Right lobe of liver (tissue), 6 donors: ENCODE measurements around the gene TFF1. TPM values are rescaled to one million over a fixed set of nuclear protein-coding genes. Genes with fewer than 3 reads are reported as not detected.

ENCODE experiments used
- ATAC-seq, 4 donors: fragments of 200-7000 bp; cut with Tn5 transposase; one replicate each; pipeline ENCODE4 v1.9.1; 2020; ENCODE audit warnings: mild to moderate bottlenecking in 4 of 4, moderate library complexity in 4 of 4
- DNase-seq, 3 donors: peaks; one replicate each; pipeline ENCODE4 v3.0.0-alpha.2; 2020
- H3K27ac ChIP-seq, 3 donors: fragments of 200-600 bp; one replicate each; pipeline ENCODE4 v1.8.0; 2022
- H3K27me3 ChIP-seq, 2 donors: fragments of 200-600 bp; one replicate each; pipeline ENCODE4 v1.8.0; 2022
- H3K36me3 ChIP-seq, 4 donors: fragments of 200-600 bp; sonication (generic) in 1 of 4; one replicate each; pipeline versions ENCODE4 v1.5.1 to v1.8.0; 2017 to 2022; ENCODE audit warnings: control low read depth in 1 of 4
- H3K4me1 ChIP-seq, 4 donors: fragments of 200-600 bp; sonication (generic) in 1 of 4; one replicate each; pipeline versions ENCODE4 v1.5.1 to v1.8.0; 2017 to 2022; ENCODE audit warnings: control low read depth in 1 of 4
- H3K4me3 ChIP-seq, 3 donors: fragments of 200-600 bp; one replicate each; pipeline ENCODE4 v1.8.0; 2022
- H3K9me3 ChIP-seq, 4 donors: fragments of 200-600 bp; sonication (generic) in 1 of 4; one replicate each; pipeline versions ENCODE4 v1.5.1 to v1.8.0; 2017 to 2022; ENCODE audit warnings: control low read depth in 1 of 4
- CTCF ChIP-seq, 4 donors: fragments of 200-600 bp in 3 of 4; fragments of 450-650 bp in 1 of 4; IDR thresholded peaks; one replicate each; pipeline versions ENCODE4 v1.5.1 to v1.8.0; 2016 to 2022; ENCODE audit warnings: antibody characterized with exemption in 4 of 4, mild to moderate bottlenecking in 2 of 4
- POLR2A ChIP-seq: fragments of 450-650 bp; IDR thresholded peaks from one replicate; pipeline ENCODE4 v1.6.1; 2017; ENCODE audit warnings: antibody characterized with exemption, mild to moderate bottlenecking
- WGBS: methylation state at CpG from one replicate; pipeline ENCODE4 v1.1.6; 2018; ENCODE audit warnings: low coverage, low lambda C conversion rate; ENCODE audit not compliant: insufficient coverage; ENCODE audit errors: missing lambda C conversion rate; 5-methylcytosine and 5-hydroxymethylcytosine counted together
- intact Hi-C, 2 donors: fragments of 100-400 bp; cut with DNase I; formaldehyde crosslinking; loops; one replicate each; pipeline versions ENCODE4 v1.11.2 to v1.14.1; 2022
- total RNA-seq, 6 experiments: library from RNA; depleted of rRNA in 2 of 6; stranded (reverse); fragments of >200 nt in 2 of 6; fragmentation: NEBNext Ultra II Directional in 3 of 6; extraction: Animal tissue kit (Norgen Biotek cat#: 25700) in 3 of 6; gene quantifications; one replicate each; pipeline versions ENCODE4 v1.1.0 to v1.2.4, GENCODE V29; 2016 to 2023
- donor health status: DM: no; HTN: yes; CAD: no.
- donor health status: DM: no; HTN: no; CAD: no.
- donor health status: DM: no; HTN: no; CAD: no.
- donor health status: DM: no; HTN: yes; CAD: no.
- donor health status: DM: no; HTN: yes; CAD: no.

TFF1 gene
- total RNA-seq, 6 experiments from 2014 or later = not detected

GRCh38 chr21:42341776-42342542 lies 24.4 kb downstream of the TFF1 start:
- no peak overlapping the region for H3K4me3 ChIP-seq
- 92% methylated on average over 14 of the region's 15 CpGs for WGBS
- no peaks in the 10 kb centered on the region for H3K36me3 ChIP-seq
- intact Hi-C loops = no loop called here
- H3K27ac ChIP-seq = no peak overlapping the region
- no peaks in the 10 kb centered on the region for H3K4me1 ChIP-seq
- no peaks in the 10 kb centered on the region for H3K9me3 ChIP-seq
- TF ChIP-seq POLR2A (no peak), CTCF (IDR thresholded peaks at IDR 0.05) (no peak)
- no peak for ATAC-seq
- peak in 1 of 3 donors; percentile 8 for DNase-seq
- no peaks in the 10 kb centered on the region for H3K27me3 ChIP-seq

GRCh38 chr21:42340187-42341050 lies 25.9 kb downstream of the TFF1 start:
- no peak overlapping the region for H3K27ac ChIP-seq
- WGBS = 85% methylated on average over 19 of the region's 24 CpGs
- no peaks in the 10 kb centered on the region for H3K36me3 ChIP-seq
- DNase-seq = peak in 1 of 3 donors; percentile 23
- no peak overlapping the region for H3K4me3 ChIP-seq
- no peak for TF ChIP-seq CTCF (IDR thresholded peaks at IDR 0.05)
- no peak for TF ChIP-seq POLR2A
- no peaks in the 10 kb centered on the region for H3K4me1 ChIP-seq
- intact Hi-C loops = no loop called here
- H3K27me3 ChIP-seq = peaks cover 0 to 5% of the 10 kb centered on the region in 2 donors
- no peak for ATAC-seq
- H3K9me3 ChIP-seq = no peaks in the 10 kb centered on the region

GRCh38 chr21:42338729-42339715 lies 27.3 kb downstream of the TFF1 start:
- TF ChIP-seq CTCF (IDR thresholded peaks at IDR 0.05) = no peak
- TF ChIP-seq POLR2A = no peak
- WGBS = 84% methylated on average over 8 of the region's 17 CpGs
- intact Hi-C loops = no loop called here

More at GRCh38 chr21:42338729-42339715, 27.3 kb downstream of the TFF1 start:
- ATAC-seq = no peak
- peak in 1 of 3 donors; percentile 29 for DNase-seq
- no peaks in the 10 kb centered on the region for H3K36me3 ChIP-seq
- H3K27ac ChIP-seq = no peak overlapping the region
- H3K9me3 ChIP-seq = no peaks in the 10 kb centered on the region
- no peaks in the 10 kb centered on the region for H3K4me1 ChIP-seq
- H3K27me3 ChIP-seq = peaks cover 0 to 5% of the 10 kb centered on the region in 2 donors
- no peak overlapping the region for H3K4me3 ChIP-seq
